Gastroesophageal sphincter (tissue), 3 donors: Measurements from ENCODE around the gene UBL3.

ENCODE experiments used
- CTCF ChIP-seq, 4 experiments: fragments of 200-600 bp in 2 of 4; fragments of 450-650 bp in 2 of 4; sonication (generic) in 1 of 4; IDR thresholded peaks; one replicate each; pipeline ENCODE4 v1.5.1; 2017 to 2019; ENCODE audit warnings: antibody characterized with exemption in 4 of 4, mild to moderate bottlenecking in 2 of 4, moderate library complexity in 2 of 4
- EP300 ChIP-seq: sonication (generic); formaldehyde crosslinking; IDR thresholded peaks from one replicate; pipeline ENCODE4 v1.6.1; 2017; ENCODE audit warnings: antibody characterized with exemption, mild to moderate bottlenecking
- POLR2A ChIP-seq, 2 donors: fragments of 450-650 bp; IDR thresholded peaks; one replicate each; pipeline ENCODE4 v1.6.1; 2017; ENCODE audit warnings: antibody characterized with exemption in 2 of 2, mild to moderate bottlenecking in 2 of 2, moderate library complexity in 1 of 2
- POLR2AphosphoS5 ChIP-seq: sonication (generic); formaldehyde crosslinking; IDR thresholded peaks from one replicate; pipeline ENCODE4 v1.6.1; 2017; ENCODE audit warnings: antibody characterized with exemption

- TF ChIP-seq CTCF (IDR thresholded peaks at IDR 0.05) (no peak), EP300 (no peak), POLR2A (IDR thresholded peaks at IDR 0.05) (no peak), POLR2AphosphoS5 (no peak)
Measured at GRCh38 chr13:29756506-29756905, 93.9 kb downstream of the UBL3 start.
